SJSA1 (cell line): Measurements from ENCODE around the gene FAM181A. TPM values are rescaled to one million over a fixed set of nuclear protein-coding genes. Genes with fewer than 3 reads are reported as not detected.
A peak's percentile ranks its signal among the peaks of the same experiment; 100 is the strongest.

Experiments used
- DNase-seq, 2 experiments: peaks; one replicate each; pipeline ENCODE4 v3.0.0-alpha.2; 2015 to 2020; ENCODE audit warnings: low spot score in 2 of 2, low read depth in 1 of 2
- H3K27ac ChIP-seq: fragments of 250-450 bp; sonication (Bioruptor Pico); 2 replicates; pipeline ENCODE4 v1.5.1; 2020; ENCODE audit warnings: mild to moderate bottlenecking, moderate library complexity
- H3K27me3 ChIP-seq: fragments of 250-450 bp; sonication (Bioruptor Pico); replicated peaks from 2 replicates; pipeline ENCODE4 v1.5.1; 2020; ENCODE audit warnings: mild to moderate bottlenecking, moderate library complexity
- H3K36me3 ChIP-seq: fragments of 250-450 bp; sonication (Bioruptor Pico); 2 replicates; pipeline ENCODE4 v1.5.1; 2020; ENCODE audit warnings: mild to moderate bottlenecking
- H3K4me1 ChIP-seq: fragments of 250-450 bp; sonication (Bioruptor Pico); replicated peaks from 2 replicates; pipeline ENCODE4 v1.6.1; 2021; ENCODE audit warnings: mild to moderate bottlenecking
- H3K4me3 ChIP-seq: fragments of 250-450 bp; sonication (Bioruptor Pico); 2 replicates; pipeline ENCODE4 v1.5.1; 2020; ENCODE audit warnings: mild to moderate bottlenecking
- H3K9me3 ChIP-seq: fragments of 250-450 bp; sonication (Bioruptor Pico); replicated peaks from 2 replicates; pipeline ENCODE4 v1.5.1; 2020; ENCODE audit warnings: mild to moderate bottlenecking
- total RNA-seq: library from RNA; depleted of rRNA; stranded (reverse); fragments of >200 nt; shearing (Covaris generic); gene quantifications from 2 replicates; pipeline ENCODE4 v1.2.3, GENCODE V29; 2014; rRNA removed

Gene FAM181A
- total RNA-seq, 1 experiment from 2014 or later: not detected

DNA sequence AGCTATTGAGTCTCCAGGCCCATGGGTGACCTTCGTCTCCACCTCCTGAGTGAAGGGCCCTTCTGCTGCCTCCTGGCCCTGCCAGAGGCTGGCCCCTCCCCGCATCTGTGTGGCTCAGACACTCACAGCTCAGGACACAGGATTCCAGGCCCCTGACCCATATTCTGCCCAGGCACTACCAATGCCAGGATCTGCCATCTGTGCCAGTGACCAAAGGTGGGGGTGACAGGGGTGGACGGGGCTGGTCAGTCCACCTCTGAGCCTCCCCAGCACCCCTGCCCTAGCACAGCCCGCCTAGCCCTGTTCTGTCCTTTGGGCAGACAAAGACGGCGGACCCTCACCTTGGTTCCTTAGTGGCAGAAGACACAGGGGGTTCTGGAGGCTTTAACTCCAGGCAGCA lies 46.5 kb downstream of the FAM181A start:
- peaks cover 45% of the 10 kb centered on the region for H3K4me1 ChIP-seq
- H3K36me3 ChIP-seq: no peaks in the 10 kb centered on the region
- H3K4me3 ChIP-seq: no peak overlapping the region
- H3K27me3 ChIP-seq: no peaks in the 10 kb centered on the region
- H3K9me3 ChIP-seq: no peaks in the 10 kb centered on the region
- H3K27ac ChIP-seq: no peak overlapping the region
- no peak for DNase-seq

DNA sequence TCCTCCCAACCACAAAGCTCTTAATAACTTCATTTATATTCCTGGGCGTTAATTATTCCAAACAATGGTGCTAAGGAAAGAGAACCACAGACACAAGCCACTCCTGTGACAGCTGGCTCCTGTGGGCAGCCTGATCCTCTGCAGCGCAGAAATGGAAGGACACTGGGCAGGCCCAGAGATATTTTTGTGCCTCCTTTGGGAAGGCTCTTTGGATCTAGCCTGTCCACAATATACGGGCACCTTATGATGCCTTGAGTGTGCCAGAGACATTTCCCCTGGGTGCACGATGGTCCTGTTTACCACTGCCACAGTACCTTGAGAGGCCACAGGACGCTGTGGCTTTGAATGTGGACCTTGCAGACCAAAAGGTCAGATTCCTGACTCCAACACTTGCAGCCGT lies 47.2 kb downstream of the FAM181A start:
- Histone ChIP-seq H3K4me3 (no peak overlapping the region), H3K27ac (no peak overlapping the region), H3K9me3 (no peaks in the 10 kb centered on the region), H3K36me3 (no peaks in the 10 kb centered on the region), H3K27me3 (no peaks in the 10 kb centered on the region), H3K4me1 (peaks cover 45% of the 10 kb centered on the region)
- no peak for DNase-seq

DNA sequence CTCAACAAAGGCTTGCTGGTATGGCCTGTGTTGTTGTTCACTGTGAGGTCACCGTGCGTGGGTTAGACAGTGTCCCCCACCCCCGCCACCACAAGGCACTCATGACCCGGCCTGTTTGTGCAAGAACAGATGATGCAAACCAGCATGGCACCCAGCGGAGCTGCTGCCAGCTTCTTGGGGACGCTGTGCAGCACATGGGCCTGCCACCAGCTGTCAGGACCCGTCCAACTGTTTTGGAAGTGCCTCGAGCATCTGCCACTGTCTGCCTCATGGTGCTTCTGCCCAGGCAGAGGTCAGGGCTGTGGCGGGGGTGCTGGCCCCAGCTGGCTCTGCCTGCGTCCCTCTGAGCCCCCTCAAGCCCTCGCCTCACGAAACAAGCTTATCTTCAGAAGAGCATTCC lies 47.7 kb downstream of the FAM181A start:
- Histone ChIP-seq H3K36me3 (no peaks in the 10 kb centered on the region), H3K9me3 (no peaks in the 10 kb centered on the region), H3K27me3 (no peaks in the 10 kb centered on the region), H3K4me3 (no peak overlapping the region), H3K27ac (no peak overlapping the region), H3K4me1 (peaks cover 45% of the 10 kb centered on the region)
- no peak for DNase-seq

DNA sequence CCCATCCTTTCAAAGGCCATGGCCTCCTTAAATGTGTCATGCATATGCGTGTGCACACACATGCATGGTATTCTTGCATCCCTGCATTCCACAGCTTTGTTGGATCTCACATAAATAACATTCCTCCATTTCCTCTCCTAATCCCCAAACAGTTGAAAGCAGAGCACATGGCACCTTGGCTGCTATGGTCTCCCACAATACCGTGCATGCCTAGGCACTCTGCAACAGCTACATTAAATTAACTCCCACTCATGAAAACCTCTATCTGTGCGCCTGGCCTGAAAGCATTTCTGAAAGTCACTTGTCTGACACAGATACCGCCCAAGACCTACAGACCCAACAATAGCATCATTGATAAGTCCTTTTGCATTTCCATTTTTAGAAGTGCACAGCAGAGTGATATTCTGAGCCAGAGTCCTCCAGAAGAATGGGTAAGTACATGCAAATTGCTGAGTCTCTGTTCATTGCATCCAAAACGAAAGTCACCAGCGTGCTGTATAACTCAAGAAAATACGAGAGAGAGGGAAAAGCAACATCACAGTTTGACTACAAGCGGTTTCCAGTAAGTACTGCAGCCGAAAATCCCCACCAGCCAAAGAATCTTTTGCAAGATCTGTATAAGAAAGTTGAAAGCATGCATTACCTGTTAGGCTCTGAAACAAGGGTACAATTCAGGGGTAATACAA lies 48.8 kb downstream of the FAM181A start:
- H3K9me3 ChIP-seq: no peaks in the 10 kb centered on the region
- H3K27me3 ChIP-seq: no peaks in the 10 kb centered on the region
- H3K27ac ChIP-seq: no peak overlapping the region
- peak in 1 of 2 experiments; percentile 21 for DNase-seq
- H3K4me3 ChIP-seq: peak overlapping the region; percentile 29
- H3K4me1 ChIP-seq: peaks cover 40% of the 10 kb centered on the region
- no peaks in the 10 kb centered on the region for H3K36me3 ChIP-seq

DNA sequence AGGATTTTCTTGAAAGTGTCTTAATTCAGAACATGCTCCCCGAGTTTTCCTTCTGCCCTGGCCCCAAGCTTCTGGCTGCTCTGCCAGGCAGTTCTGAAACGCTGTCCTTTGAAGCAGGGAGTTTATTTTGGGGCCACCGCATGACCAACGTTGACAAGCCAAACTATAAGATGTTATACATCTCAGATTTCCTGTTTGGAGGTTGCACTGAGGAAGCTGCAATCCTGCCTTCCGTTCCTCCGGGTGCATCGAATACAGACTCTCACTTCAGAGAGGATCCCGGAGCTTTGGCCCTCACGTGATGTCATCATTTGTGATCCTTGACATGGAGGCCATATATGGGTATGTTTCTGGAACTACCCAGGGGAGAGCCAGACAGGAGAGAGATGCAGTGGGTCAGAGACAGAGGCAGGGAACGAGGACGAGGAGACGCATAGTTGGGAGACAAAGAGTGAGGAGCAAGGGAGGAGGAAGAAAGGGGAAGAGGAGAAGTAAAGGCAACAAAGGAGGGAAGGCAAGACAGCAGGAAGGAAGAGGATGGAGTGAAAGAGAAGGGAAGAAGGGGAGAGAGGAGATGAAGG lies 49.4 kb downstream of the FAM181A start, which contains the start of gene ASB2:
TSS of gene ASB2 (minus strand) at position 94 of the 581 bp plus-strand sequence. CDS start 12,031 bp downstream, outside the sequence.
- DNase-seq: peak; percentile 51 to 52

DNA sequence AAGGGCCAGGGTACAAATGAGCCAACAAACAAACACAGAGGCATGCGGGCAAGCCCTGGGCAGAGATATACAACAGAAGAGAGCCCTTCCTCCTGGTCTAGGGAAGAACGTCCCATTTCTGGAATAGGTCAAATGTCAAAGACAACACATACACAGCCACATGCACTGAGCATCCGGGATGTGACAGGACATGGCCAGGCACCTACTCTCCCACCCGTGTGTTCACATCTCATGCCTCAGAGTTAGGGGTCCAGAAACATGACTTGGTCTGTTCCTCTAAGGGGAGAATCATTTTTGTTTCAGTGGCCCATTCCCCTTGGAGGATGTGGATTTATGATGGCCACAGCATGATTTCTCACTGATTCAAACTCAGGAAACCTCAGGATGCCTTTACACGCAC lies 50.0 kb downstream of the FAM181A start:
- Histone ChIP-seq H3K9me3 (no peaks in the 10 kb centered on the region), H3K4me1 (peaks cover 36% of the 10 kb centered on the region), H3K27me3 (no peaks in the 10 kb centered on the region), H3K4me3 (no peak overlapping the region), H3K27ac (no peak overlapping the region), H3K36me3 (no peaks in the 10 kb centered on the region)
- DNase-seq: no peak

More for the DNA sequence above, 49.4 kb downstream of the FAM181A start, which contains the start of gene ASB2:
- H3K27ac ChIP-seq: no peak within 1 kb of the TSS
- H3K9me3 ChIP-seq: no peaks in the 10 kb centered on the region
- no peaks in the 10 kb centered on the region for H3K27me3 ChIP-seq
- H3K36me3 ChIP-seq: no peaks in the 10 kb centered on the region
- H3K4me1 ChIP-seq: peaks cover 38% of the 10 kb centered on the region
- peak within 1 kb of the TSS; percentile 29 for H3K4me3 ChIP-seq

DNA sequence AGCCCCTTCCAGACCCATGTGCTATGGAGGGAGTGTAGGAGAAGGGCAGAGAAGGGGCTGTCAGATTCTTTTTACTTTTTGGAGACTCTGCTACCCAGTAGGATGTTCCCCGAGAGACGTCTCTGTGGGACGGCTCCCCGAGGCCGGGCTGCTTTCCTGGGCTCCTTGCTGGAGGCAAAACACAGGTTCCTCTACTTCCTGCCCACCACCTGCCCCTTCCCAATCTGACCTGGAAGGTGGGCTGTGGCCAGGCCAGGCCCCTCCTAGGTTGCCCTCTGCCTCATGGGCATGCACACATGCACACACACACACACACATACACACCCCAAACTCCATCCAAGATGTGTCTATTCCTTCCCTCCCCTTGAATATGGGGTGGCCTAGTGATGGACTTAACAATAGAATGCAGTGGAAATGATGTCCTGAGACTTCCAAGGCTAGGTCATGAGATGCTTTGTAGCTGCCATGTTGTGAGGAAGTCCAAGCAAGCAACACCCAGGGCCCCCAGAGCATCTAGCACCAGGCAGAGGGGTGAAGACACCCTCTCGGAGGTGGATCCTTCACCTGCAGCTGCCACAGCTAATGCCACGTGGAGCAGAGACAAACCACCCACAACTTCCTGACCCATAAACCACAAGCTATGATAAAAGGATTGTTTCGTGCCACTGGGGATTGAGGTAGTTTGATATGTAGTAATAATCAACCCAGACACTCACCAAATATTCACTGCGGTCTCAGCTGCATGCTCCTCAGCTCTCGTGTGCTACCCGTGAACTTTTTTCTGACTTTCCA lies 50.8 kb downstream of the FAM181A start:
- no peak for DNase-seq
- Histone ChIP-seq H3K36me3 (no peaks in the 10 kb centered on the region), H3K27ac (no peak overlapping the region), H3K4me3 (no peak overlapping the region), H3K9me3 (no peaks in the 10 kb centered on the region), H3K4me1 (peaks cover 36% of the 10 kb centered on the region), H3K27me3 (no peaks in the 10 kb centered on the region)

DNA sequence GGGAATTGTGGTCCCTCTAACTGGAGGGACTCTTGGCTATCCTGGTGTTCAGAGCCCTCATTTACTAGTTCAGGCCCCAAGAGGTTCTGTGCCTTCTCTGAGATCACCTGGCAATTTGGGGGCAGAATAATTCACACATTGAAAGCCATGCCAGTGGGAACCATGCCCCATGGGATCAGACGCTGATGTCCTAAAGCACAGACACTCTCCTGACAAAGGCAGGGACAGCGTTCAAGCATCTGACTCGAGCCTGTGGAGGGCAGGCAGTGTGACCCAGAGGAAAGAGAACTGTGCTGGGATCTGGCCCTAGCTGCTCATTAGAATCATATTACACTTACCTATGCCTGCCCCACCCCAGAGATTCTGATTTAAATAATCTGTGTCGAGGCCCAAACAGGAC lies 51.6 kb downstream of the FAM181A start:
- DNase-seq: no peak
- Histone ChIP-seq H3K9me3 (no peaks in the 10 kb centered on the region), H3K27me3 (no peaks in the 10 kb centered on the region), H3K4me1 (peaks cover 36% of the 10 kb centered on the region), H3K36me3 (no peaks in the 10 kb centered on the region), H3K4me3 (no peak overlapping the region), H3K27ac (no peak overlapping the region)

Other genes with a start within 250 kb of the FAM181A start
- gene PRIMA1, start 138.9 kb upstream of the FAM181A start, total RNA-seq: not detected in 2 replicates
- 14.9 and 22.0 TPM in 2 replicates for gene ASB2, start 49.2 kb downstream of the FAM181A start, total RNA-seq
- gene CCDC197, start 70.0 kb downstream of the FAM181A start, total RNA-seq: not detected in 2 replicates
- gene OTUB2, start 99.0 kb downstream of the FAM181A start, total RNA-seq: 0.81 and 1.3 TPM in 2 replicates
- gene DDX24, start 153.9 kb downstream of the FAM181A start, total RNA-seq: 145 and 159 TPM in 2 replicates
- 23.3 and 26.0 TPM in 2 replicates for gene IFI27L1, start 154.0 kb downstream of the FAM181A start, total RNA-seq
- 267 and 474 TPM in 2 replicates for gene IFI27, start 183.4 kb downstream of the FAM181A start, total RNA-seq
- gene IFI27L2, start 202.3 kb downstream of the FAM181A start, total RNA-seq: 98.0 and 148 TPM in 2 replicates
- 0.50 and 1.00 TPM in 2 replicates for gene PPP4R4, start 247.0 kb downstream of the FAM181A start, total RNA-seq